HG02973 (cell line): ENCODE results near the gene TAF7.
A peak's percentile ranks its signal among the peaks of the same experiment; 100 is the strongest.
"Not testable (repeated sequence)": the region's sequence is repeated elsewhere in the genome, so short reads cannot be mapped to it uniquely, and the experiment has no call there.

Experiments used
- ATAC-seq: cut with Tn5 transposase; IDR thresholded peaks from one replicate; pipeline ENCODE4 v1.9.1; 2021; ENCODE audit warnings: moderate library complexity; ENCODE audit not compliant: unreplicated experiment

Gene TAF7, protein sequence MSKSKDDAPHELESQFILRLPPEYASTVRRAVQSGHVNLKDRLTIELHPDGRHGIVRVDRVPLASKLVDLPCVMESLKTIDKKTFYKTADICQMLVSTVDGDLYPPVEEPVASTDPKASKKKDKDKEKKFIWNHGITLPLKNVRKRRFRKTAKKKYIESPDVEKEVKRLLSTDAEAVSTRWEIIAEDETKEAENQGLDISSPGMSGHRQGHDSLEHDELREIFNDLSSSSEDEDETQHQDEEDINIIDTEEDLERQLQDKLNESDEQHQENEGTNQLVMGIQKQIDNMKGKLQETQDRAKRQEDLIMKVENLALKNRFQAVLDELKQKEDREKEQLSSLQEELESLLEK

DNA sequence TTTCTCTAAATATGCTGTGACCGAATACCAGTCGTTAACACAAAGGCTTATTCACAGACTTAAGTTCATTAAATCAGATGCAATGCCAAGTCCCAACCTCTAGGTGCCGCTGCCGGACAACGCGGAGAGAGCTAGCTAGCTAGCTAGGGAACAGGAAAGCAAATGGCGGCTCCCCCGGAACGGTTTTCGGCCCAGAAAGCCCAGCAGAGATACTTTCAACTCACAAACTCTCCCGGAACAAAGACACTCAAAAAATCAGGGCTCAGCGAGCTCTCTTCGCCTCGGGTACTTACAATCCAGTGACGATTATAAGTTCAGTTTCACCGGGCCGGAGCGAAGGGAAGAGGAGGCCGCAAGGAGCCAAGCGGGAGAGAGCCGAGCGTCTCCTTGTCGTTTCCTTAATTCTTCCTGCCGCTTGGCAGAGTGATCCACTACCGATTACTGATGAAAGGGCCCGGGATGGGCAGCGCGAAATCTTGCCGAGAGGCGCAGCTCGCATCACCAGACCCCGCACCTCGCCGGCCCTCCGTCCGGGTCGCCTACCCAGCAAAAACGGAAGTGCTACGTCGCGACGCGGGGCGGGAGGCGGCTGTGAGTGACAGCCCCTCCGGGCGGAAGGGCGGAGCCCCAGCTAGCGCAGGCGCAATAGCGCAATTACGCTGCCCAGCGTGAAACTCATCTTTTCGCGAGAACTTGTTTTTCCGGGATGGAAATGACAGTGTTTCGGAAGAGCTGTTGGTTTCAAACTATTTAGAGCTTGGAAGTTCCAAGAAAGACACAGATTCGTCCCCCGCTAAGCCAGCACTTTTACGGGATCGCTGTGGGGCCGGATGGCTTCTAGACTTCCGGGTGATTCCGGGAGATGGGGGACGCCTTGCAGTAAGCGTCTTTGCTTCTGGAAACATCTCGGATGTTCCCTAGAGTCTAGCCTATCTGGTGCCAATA, at the start of gene TAF7:
Gene TAF7, minus strand, starts transcription at position 560 of the 945 bp plus-strand sequence. CDS start 740 bp downstream, outside the sequence.
- ATAC-seq = peak; percentile 91

DNA sequence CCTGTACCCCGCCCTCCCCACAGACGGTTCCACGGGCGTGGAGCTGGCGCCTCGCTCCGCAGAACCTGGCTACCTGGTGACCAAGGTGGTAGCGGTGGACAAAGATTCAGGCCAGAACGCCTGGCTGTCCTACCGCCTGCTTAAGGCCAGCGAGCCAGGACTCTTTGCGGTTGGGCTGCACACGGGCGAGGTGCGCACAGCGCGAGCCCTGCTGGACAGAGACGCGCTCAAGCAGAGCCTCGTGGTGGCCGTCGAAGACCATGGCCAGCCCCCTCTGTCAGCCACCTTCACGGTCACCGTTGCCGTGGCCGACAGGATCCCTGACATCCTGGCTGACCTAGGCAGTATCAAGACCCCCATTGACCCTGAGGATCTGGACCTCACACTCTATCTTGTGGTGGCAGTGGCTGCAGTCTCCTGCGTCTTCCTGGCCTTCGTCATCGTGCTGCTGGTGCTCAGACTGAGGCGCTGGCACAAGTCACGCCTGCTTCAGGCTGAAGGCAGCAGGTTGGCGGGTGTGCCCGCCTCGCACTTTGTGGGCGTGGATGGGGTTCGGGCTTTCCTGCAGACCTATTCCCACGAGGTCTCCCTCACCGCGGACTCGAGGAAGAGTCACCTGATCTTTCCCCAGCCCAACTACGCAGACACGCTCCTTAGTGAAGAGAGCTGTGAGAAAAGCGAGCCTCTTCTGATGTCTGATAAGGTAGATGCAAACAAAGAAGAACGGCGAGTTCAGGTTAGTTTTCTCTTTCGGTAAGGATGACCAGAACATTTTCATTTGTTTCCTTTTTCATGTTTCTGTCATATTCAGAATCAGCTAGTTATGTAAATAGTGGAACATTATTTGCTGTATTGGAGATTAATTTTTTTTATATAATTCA, 45.7 kb upstream of the TAF7 start:
- no peak for ATAC-seq

DNA sequence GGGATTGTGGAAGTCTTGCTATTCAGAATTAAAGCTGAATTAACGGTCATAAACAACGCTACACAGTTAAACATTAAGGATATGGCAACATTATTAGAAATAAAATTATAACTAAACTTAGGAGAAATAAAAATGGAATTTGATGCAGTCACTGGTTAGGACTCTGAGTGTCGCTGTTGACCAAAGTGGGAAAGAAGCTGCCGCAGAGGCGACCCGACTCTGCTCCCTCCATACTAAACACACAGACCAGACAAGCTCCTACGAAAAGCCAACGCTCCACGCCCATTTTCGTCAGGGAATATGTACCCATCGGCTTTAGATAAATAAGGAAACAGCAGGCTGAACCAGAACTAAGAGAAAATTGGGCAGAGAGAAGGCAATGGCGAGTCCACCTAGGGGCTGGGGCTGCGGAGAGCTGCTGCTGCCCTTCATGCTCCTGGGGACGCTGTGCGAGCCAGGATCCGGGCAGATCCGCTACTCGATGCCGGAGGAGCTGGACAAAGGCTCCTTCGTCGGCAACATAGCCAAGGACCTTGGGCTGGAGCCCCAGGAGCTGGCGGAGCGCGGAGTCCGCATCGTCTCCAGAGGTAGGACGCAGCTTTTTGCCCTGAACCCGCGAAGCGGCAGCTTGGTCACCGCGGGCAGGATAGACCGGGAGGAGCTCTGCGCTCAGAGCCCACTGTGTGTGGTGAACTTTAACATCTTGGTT, 43.5 kb upstream of the TAF7 start, which contains the start of gene PCDHGA5:
Gene PCDHGA5, plus strand, starts transcription at position 211 of the 709 bp plus-strand sequence. Its CDS starts 169 bp downstream, at position 380.
- no peak for ATAC-seq

DNA sequence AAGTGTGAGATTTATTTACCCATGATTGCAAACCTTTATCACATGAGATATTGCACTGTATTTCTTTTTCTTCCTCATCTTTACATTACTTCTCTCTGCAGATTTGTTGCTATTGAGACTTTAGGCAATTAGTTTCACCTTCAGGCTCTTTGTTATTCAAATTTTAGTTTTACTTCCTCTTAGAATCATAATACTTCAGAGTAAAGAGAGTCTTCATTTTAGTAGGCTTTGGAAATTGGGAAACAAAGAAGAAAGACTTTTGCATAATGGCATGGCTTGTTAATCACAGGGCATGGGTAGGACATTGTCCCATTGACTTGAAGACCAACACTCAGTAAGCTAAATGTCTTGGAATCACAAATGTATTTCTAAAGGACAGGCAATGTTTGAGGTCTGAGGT, 42.1 kb upstream of the TAF7 start:
- no peak for ATAC-seq

DNA sequence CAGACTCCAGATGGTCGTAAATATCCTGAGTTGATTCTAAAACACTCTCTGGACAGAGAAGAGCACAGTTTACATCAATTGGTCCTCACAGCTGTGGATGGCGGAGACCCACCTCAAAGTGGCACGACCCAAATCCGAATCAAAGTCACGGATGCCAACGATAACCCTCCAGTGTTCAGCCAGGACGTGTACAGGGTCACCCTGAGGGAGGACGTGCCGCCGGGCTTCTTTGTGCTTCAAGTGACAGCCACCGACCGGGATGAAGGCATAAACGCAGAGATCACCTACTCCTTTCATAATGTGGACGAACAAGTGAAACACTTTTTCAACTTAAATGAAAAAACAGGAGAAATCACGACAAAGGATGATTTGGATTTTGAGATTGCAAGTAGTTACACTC, 40.1 kb upstream of the TAF7 start:
- ATAC-seq = no peak

DNA sequence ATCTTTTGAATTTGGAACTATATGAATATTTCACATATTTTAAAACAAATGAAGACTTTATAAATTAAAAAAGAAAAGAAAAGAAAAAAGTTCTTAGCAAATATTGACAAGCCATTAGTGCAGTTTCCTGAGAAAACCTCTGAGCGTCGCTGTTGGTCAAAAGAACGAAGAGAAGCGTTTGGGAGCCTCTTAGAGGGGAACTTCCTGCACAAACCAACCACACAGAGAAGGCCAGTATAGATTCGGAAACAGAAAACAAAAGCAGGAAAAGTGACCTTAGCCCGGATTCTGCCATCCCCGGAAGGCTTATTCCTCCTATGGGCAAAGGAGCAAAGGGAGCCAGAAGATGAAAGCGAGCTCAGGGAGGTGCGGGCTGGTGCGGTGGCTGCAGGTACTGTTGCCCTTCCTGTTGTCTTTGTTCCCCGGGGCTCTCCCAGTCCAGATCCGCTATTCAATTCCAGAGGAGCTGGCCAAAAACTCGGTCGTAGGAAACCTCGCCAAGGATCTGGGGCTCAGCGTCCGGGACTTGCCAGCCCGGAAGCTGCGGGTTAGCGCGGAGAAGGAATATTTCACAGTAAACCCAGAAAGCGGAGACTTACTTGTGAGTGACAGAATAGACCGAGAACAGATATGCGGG, 39.3 kb upstream of the TAF7 start, which contains the start of gene PCDHGB2:
Gene PCDHGB2, plus strand, starts transcription at position 205 of the 637 bp plus-strand sequence. Its CDS starts 142 bp downstream, at position 347.
- ATAC-seq = no peak

DNA sequence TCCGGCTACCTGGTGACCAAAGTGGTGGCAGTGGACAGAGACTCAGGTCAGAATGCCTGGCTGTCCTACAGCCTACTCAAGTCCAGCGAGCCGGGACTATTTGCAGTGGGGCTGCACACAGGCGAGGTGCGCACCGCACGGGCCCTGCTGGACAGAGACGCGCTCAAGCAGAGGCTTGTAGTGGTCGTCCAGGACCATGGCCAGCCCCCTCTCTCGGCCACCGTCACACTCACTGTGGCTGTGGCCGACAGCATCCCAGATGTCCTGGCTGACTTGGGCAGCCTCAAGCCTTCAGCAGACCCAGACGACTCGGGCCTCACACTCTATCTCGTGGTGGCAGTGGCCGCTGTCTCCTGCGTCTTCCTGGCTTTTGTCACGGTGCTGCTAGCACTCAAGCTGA, 36.4 kb upstream of the TAF7 start:
- ATAC-seq = no peak

DNA sequence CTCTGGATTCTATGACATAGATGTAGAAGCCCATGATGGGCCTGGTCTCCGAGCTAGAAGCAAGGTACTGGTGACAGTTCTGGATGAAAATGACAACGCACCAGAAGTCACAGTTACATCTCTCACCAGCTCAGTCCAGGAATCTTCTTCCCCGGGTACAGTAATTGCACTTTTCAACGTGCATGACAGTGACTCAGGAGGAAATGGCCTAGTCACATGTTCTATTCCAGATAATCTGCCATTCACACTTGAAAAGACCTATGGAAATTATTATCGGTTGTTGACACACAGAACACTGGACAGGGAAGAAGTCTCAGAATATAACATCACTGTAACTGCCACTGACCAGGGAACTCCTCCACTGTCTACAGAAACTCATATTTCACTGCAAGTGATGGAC, 35.5 kb upstream of the TAF7 start:
- no peak for ATAC-seq

DNA sequence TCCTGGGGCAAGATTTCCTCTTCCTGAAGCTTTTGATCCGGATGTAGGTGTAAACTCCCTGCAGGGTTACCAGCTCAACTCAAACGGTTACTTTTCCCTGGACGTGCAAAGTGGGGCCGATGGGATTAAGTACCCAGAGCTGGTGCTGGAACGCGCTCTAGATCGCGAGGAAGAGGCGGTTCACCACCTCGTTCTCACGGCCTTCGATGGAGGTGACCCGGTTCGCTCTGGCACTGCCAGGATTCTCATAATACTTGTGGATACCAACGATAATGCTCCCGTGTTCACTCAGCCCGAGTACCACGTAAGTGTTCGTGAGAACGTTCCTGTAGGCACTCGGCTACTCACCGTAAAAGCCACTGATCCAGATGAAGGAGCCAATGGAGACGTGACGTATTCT, 35.1 kb upstream of the TAF7 start:
- no peak for ATAC-seq

DNA sequence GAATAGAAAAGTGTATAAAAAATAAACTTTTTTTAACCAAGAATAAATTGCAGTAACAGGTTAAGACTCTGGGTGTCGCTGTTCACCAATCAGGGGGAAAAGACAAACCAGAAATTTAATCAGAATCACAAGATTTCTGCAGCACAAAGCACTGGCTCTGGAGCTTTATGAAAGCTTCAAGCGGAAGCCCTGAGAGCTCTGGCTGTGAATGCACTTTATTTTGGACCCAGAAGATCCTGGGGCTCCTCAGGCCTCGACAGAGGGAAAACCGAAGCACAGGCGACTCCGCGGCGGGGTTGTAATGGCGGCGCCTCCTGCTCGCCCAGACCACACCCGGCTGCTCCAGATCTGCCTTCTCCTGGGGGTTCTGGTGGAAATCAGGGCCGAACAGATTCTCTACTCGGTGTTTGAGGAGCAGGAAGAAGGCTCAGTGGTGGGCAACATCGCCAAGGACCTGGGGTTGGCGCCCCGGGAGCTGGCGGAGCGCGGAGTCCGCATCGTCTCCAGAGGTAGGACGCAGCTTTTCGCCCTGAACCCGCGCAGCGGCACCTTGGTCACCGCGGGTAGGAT, 34.4 kb upstream of the TAF7 start, which contains the start of gene PCDHGA4:
Gene PCDHGA4, plus strand, starts transcription at position 122 of the 570 bp plus-strand sequence. Its CDS starts 87 bp downstream, at position 209.
- ATAC-seq = no peak

DNA sequence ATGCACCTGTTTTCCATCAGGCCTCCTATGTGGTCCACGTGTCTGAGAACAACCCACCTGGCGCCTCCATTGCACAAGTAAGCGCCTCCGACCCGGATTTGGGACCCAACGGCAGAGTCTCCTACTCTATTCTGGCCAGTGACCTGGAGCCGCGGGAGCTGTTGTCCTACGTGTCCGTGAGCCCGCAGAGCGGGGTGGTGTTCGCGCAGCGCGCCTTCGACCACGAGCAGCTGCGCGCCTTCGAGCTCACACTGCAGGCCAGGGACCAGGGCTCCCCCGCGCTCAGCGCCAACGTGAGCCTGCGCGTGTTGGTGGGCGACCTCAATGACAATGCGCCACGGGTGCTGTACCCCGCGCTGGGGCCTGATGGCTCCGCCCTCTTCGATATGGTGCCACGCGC, 31.0 kb upstream of the TAF7 start:
- ATAC-seq = no peak

DNA sequence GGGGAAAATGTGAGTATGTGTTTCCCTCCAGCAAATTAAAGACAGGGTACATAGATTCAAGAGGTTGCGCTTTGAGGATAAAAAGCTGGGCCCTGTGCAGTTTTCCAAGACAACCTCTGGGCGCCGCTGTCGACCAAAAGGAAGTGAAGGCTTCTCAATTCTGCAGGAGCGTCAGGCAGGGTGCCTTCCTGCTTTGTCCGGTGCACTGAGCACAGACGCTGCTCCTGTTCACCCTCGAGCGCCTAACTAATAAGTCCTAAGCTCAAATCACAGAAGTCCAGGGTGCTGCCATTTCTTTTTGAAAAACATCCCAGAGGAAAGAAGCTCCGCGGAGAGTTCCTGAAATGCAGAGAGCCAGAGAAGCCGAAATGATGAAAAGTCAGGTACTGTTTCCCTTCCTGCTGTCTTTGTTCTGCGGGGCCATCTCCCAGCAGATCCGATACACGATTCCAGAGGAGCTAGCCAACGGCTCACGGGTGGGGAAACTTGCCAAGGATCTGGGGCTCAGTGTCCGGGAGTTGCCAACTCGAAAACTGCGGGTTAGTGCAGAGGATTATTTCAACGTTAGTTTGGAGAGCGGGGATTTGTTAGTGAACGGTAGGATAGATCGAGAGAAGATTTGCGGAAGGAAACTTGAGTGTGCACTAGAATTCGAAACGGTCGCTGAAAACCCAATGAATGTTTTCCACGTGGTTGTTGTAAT, 29.5 kb upstream of the TAF7 start, which contains the start of gene PCDHGB1:
Gene PCDHGB1, plus strand, starts transcription at position 183 of the 703 bp plus-strand sequence. Its CDS starts 162 bp downstream, at position 345.
- ATAC-seq = peak; percentile 63

DNA sequence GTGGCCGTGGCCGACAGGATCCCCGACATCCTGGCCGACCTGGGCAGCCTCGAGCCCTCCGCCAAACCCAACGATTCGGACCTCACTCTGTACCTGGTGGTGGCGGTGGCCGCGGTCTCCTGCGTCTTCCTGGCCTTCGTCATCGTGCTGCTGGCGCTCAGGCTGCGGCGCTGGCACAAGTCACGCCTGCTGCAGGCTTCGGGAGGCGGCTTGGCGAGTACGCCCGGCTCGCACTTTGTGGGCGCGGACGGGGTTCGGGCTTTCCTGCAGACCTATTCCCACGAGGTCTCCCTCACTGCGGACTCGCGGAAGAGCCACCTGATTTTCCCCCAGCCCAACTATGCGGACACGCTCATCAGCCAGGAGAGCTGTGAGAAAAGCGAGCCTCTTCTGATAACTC, 25.4 kb upstream of the TAF7 start:
- ATAC-seq = not testable (repeated sequence)

DNA sequence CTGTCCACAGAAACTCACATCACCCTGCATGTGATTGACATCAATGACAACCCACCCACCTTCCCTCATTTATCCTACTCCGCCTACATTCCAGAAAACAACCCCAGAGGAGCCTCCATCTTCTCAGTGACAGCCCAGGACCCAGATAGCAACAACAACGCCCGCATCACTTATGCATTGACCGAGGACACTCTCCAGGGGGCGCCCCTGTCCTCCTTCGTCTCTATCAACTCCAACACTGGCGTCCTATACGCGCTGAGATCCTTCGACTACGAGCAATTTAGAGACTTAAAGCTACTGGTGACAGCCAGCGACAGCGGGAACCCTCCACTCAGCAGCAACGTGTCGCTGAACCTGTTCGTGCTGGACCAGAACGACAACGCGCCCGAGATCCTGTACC, 24.7 kb upstream of the TAF7 start:
- no peak for ATAC-seq

DNA sequence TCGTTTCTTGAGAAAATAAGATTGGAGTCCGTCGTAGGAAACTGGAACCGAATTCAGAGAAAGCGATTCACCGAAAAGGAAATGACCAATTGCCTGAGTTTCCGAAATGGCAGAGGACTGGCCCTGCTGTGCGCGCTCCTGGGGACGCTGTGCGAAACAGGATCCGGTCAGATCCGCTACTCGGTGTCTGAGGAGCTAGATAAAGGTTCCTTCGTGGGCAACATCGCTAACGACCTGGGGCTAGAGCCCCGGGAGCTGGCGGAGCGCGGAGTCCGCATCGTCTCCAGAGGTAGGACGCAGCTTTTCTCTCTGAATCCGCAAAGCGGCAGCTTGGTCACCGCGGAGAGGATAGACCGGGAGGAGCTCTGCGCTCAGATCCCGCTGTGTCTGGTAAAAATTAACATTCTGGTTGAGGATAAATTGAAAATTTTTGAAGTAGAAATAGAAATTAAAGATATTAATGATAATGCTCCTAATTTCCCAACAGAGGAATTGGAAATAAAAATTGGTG, 23.4 kb upstream of the TAF7 start:
- ATAC-seq = no peak

DNA sequence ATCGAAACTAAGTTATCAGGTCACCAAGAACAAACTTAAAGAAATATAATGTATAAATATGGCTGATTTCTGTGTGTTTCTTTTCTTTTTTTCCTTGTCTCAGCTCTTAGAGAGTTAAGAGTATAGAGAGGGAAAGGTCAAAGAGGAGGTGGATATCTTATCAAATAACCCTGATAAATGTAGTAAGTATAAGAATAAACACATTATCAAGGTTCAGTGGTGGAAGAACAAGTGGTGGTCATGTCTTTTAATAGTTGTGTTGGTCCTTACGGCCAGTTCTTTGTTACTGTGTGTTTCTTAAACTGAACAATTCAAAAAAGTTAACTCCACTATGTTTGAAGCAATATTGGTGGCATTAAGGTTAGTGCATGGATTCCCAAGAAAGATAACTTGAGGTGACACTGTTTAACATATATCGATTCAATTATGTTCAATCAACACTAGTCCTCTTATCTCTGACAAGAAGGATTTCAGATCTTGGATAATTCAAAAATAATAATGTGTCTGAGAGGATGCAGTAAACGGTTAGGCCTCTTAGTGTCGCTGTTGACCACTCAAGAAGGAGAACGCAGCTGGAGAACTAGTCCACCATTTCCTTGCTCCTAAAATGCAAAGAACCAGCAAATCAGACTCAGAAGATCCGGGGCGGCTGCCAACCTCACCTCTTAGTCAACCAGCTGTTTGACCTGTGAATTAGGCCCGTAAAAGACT, 22.8 kb upstream of the TAF7 start, which contains the start of gene PCDHGA3:
Gene PCDHGA3, plus strand, starts transcription at position 588 of the 711 bp plus-strand sequence. CDS start 205 bp downstream, outside the sequence.
- no peak for ATAC-seq

DNA sequence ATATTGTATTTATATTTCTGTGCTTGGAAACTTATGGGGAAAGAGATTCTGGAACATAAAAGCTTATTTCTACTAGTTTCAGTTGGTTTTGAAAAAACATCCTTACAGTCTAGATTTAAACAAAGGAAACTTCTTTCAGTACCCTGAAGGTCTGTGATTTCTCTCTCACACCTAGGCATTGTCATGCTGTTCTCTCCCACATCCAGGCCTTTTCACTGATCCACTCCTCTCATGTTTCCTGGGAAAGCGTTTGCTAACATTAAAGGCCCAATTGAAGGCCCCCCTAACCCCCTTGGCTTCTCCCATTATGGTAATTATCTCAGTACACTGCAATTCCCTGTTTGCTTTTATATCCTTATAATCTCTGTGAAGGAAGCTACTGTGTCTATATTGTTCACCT, 22.2 kb upstream of the TAF7 start:
- ATAC-seq = no peak
